ENCODE measurements around the gene SDHAF3. TPM values are rescaled to one million over a fixed set of nuclear protein-coding genes. Genes with fewer than 3 reads are reported as not detected.

SDHAF3 gene
- total and polyA plus RNA-seq, 10 donors, result 5.1 to 18.7 (median 12.0) TPM

DNA sequence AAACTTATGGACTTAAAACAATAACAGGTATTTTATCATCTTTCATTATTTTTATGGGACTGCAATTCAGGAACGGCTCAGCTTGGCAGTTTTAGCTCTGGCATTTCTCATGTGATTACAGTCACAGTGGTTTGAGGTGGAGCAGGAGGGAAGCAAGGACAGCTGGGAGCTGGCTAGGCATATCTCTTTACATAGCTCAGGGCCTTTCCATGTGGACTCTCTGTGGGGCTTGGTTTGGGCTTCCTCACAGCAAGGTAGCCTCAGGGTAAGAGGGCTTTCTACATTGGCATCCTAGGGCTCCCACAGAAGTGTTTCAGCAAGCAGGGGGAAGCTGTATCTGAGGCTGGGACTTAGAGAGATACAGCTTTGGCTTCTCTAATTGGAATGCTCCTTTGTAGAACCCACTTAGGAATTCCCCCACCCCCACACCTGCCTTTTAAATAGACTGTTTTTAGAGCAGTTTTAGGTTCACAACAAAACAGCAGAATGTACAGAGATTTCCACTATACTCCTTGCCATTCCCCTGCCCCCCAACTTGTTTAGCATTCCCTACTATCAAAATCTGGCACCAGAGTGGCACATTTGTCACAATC lies 26.6 kb upstream of the SDHAF3 start:
- H3K36me3 ChIP-seq, result no peaks in the 10 kb centered on the region
- intact Hi-C loops (cut with DNase I; ENCODE audit: low total_unique reads), result no loop called here
- no peaks in the 10 kb centered on the region for H3K4me1 ChIP-seq
- 72 to 91% (median 85%) methylated on average over 1 of the region's 1 CpG for WGBS, 5 donors
- H3K27ac ChIP-seq, result no peak overlapping the region
- no peaks in the 10 kb centered on the region for H3K9me3 ChIP-seq
- TF ChIP-seq, protein P1, sequence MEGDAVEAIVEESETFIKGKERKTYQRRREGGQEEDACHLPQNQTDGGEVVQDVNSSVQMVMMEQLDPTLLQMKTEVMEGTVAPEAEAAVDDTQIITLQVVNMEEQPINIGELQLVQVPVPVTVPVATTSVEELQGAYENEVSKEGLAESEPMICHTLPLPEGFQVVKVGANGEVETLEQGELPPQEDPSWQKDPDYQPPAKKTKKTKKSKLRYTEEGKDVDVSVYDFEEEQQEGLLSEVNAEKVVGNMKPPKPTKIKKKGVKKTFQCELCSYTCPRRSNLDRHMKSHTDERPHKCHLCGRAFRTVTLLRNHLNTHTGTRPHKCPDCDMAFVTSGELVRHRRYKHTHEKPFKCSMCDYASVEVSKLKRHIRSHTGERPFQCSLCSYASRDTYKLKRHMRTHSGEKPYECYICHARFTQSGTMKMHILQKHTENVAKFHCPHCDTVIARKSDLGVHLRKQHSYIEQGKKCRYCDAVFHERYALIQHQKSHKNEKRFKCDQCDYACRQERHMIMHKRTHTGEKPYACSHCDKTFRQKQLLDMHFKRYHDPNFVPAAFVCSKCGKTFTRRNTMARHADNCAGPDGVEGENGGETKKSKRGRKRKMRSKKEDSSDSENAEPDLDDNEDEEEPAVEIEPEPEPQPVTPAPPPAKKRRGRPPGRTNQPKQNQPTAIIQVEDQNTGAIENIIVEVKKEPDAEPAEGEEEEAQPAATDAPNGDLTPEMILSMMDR (IDR thresholded peaks at IDR 0.05 in 8 of 11, conservative IDR thresholded peaks at IDR 0.05 in 3 of 11), result no peak
- TF ChIP-seq POLR2A (IDR thresholded peaks at IDR 0.05) (no peak), POLR2AphosphoS5 (IDR thresholded peaks at IDR 0.05) (no peak)
- DNase-seq, result no peak
- no peak overlapping the region for H3K4me3 ChIP-seq
- peaks cover 0 to 1% (median 0%) of the 10 kb centered on the region in 7 donors for H3K27me3 ChIP-seq (replicated peaks in 1 of 7)

DNA sequence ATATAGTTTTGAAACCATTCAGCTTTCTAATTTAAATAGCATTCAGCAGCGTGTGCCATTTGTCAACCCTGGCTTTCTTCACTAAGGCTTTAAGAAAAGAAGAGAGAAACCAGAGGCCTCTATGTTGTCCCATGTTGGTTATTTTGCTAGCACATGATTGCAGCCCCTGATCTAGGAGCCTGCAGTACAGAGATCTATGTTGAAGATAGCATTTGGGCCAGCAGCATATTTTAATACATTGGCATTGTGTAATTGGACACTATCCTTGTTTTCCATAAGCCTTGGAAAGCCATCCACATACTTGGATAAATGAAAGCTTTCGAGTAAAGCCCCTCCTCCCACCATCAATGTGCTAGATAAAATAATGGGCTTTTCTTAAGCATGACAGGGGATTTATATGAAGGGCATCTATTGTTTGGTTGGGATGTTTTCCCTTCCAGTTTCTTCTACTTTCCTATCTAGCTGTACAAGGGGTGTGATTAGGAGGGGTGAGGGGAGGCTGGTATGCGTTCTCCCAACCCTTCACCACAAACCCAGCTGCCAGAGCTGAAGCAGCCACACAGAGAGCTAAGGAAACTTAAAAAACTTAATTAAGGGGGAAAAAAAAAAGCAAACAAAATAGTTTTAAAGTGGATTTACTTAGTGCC lies 23.1 kb upstream of the SDHAF3 start:
- H3K9me3 ChIP-seq, result no peaks in the 10 kb centered on the region
- no peak overlapping the region for H3K4me3 ChIP-seq
- TF ChIP-seq, protein P1 (IDR thresholded peaks at IDR 0.05 in 8 of 11, conservative IDR thresholded peaks at IDR 0.05 in 3 of 11), result no peak
- no peak for TF ChIP-seq POLR2AphosphoS5 (IDR thresholded peaks at IDR 0.05)
- TF ChIP-seq POLR2A (IDR thresholded peaks at IDR 0.05), result no peak
- no peaks in the 10 kb centered on the region for H3K36me3 ChIP-seq
- no peaks in the 10 kb centered on the region for H3K27me3 ChIP-seq (replicated peaks in 1 of 7)
- intact Hi-C loops (cut with DNase I; ENCODE audit: low total_unique reads), result no loop called here
- DNase-seq, result no peak
- H3K4me1 ChIP-seq, result no peaks in the 10 kb centered on the region
- no peak overlapping the region for H3K27ac ChIP-seq
- 59 to 71% (median 67%) methylated on average over 3 of the region's 3 CpGs for WGBS, 5 donors

DNA sequence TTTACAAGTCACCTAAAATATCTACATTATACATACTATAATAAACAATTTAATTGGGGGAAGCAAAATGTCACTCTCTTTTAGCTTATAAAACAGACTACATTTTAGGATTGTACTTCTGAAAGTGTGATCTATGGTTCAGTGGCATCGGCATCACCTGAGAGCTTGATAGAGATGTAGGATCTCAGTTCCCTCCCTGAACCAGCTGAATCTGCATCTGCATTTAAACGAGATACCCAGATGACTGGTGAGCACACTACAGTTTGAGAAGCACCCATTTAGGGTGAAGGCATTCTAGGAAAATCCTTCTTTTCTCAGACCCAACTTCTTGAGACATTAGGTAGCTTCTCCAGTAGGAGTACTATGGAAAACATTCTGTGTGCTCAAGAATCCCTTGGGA lies 21.5 kb upstream of the SDHAF3 start:
- Histone ChIP-seq H3K9me3 (no peaks in the 10 kb centered on the region), H3K36me3 (no peaks in the 10 kb centered on the region), H3K4me3 (no peak overlapping the region), H3K4me1 (no peaks in the 10 kb centered on the region), H3K27ac (no peak overlapping the region), H3K27me3 (replicated peaks in 1 of 7) (no peaks in the 10 kb centered on the region)
- DNase-seq, result no peak
- TF ChIP-seq, protein P1 (IDR thresholded peaks at IDR 0.05 in 8 of 11, conservative IDR thresholded peaks at IDR 0.05 in 3 of 11), result no peak
- TF ChIP-seq POLR2A (IDR thresholded peaks at IDR 0.05) (no peak), POLR2AphosphoS5 (IDR thresholded peaks at IDR 0.05) (no peak)
- 77 to 94% (median 83%) methylated on average over 2 of the region's 2 CpGs for WGBS, 5 donors
- intact Hi-C loops (cut with DNase I; ENCODE audit: low total_unique reads), result no loop called here

DNA sequence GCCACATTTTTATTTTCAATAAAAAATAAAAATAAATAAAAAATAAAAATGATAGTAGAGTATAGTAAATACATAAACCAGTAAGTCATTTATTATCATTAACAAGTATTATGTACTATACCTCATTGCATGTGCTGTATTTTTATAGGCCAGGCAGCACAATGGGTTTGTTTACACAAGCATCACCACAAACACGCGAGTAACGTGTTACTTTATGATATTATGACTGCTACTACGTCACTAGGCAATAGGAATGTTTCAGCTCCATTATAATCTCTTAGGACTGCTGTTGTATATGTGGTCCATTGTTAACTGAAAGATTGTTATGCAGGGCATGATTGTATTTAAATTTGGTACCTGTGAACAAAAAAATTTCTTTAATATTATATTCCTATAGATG lies 20.8 kb upstream of the SDHAF3 start:
- TF ChIP-seq POLR2AphosphoS5 (IDR thresholded peaks at IDR 0.05), result no peak
- TF ChIP-seq, protein P1 (IDR thresholded peaks at IDR 0.05 in 8 of 11, conservative IDR thresholded peaks at IDR 0.05 in 3 of 11), result no peak
- TF ChIP-seq POLR2A (IDR thresholded peaks at IDR 0.05), result no peak
- no peak for DNase-seq
- Histone ChIP-seq H3K4me1 (no peaks in the 10 kb centered on the region), H3K27ac (no peak overlapping the region), H3K9me3 (no peaks in the 10 kb centered on the region), H3K4me3 (no peak overlapping the region), H3K27me3 (replicated peaks in 1 of 7) (no peaks in the 10 kb centered on the region), H3K36me3 (no peaks in the 10 kb centered on the region)
- intact Hi-C loops (cut with DNase I; ENCODE audit: low total_unique reads), result no loop called here
- WGBS, 5 donors, result 81 to 94% (median 89%) methylated on average over 4 of the region's 4 CpGs
